SH-SY5Y (cell line): ENCODE results near the gene ST7L.

Source experiments
- GATA2 ChIP-seq: IDR thresholded peaks from 2 replicates; pipeline ENCODE4 v1.6.1; 2011; ENCODE audit warnings: mild to moderate bottlenecking, low read depth, low read length
- GATA3 ChIP-seq: IDR thresholded peaks from 2 replicates; pipeline ENCODE4 v1.6.1; 2011; ENCODE audit warnings: low read depth, mild to moderate bottlenecking, low read length, moderate library complexity

- TF ChIP-seq GATA2 (no peak), GATA3 (no peak)
Measured at GRCh38 chr1:112517646-112518045, 101.3 kb downstream of the ST7L start.
